Body of pancreas (tissue), 4 donors: ENCODE data around the gene C4orf51. TPM values are rescaled to one million over a fixed set of nuclear protein-coding genes. Genes with fewer than 3 reads are reported as not detected.

Source experiments
- ATAC-seq: fragments of 150-250 bp; one replicate; pipeline ENCODE4 v1.9.1; 2016
- DNase-seq, 4 donors: peaks; one replicate each; pipeline ENCODE4 v3.0.0-alpha.2; 2019
- H3K27ac ChIP-seq, 4 donors: fragments of 200-600 bp; sonication (generic); 1 replicate in 3 of 4; 2 replicates in 1 of 4; pipeline versions ENCODE4 v1.5.1 to v1.6.1; 2016 to 2019; ENCODE audit warnings: mild to moderate bottlenecking in 1 of 4, mixed read lengths in 1 of 4, moderate library complexity in 1 of 4
- H3K27me3 ChIP-seq, 2 donors: fragments of 200-600 bp; sonication (generic); one replicate each; pipeline ENCODE4 v1.6.0; 2016; ENCODE audit warnings: mild to moderate bottlenecking in 1 of 2
- H3K36me3 ChIP-seq, 2 donors: fragments of 200-600 bp; sonication (generic); replicated peaks in 1 of 2; 2 replicates each; pipeline ENCODE4 v1.5.1; 2016; ENCODE audit warnings: low read depth in 2 of 2; ENCODE audit not compliant: insufficient read depth in 1 of 2
- H3K4me1 ChIP-seq: fragments of 200-600 bp; sonication (generic); one replicate; pipeline ENCODE4 v1.6.0; 2016
- H3K4me3 ChIP-seq, 2 donors: fragments of 200-600 bp; sonication (generic); 1 replicate in 1 of 2; 2 replicates in 1 of 2; pipeline ENCODE4 v1.5.1; 2016 to 2019
- H3K9me3 ChIP-seq, 3 donors: fragments of 200-600 bp; sonication (generic); 1 replicate in 2 of 3; 2 replicates in 1 of 3; pipeline ENCODE4 v1.5.1; 2016
- POLR2A ChIP-seq, 3 donors: fragments of 450-650 bp; IDR thresholded peaks; one replicate each; pipeline ENCODE4 v1.6.1; 2016; ENCODE audit warnings: antibody characterized with exemption in 3 of 3, mild to moderate bottlenecking in 2 of 3
- WGBS, 2 donors: methylation state at CpG; one replicate each; pipeline ENCODE4 v1.1.5; 2017; 5-methylcytosine and 5-hydroxymethylcytosine counted together
- intact Hi-C: fragments of 100-400 bp; cut with DNase I; formaldehyde crosslinking; loops from one replicate; pipeline ENCODE4 v1.15.1; 2023
- total RNA-seq, 2 donors: library from RNA; depleted of rRNA; stranded (reverse); fragments of >200 nt; gene quantifications; one replicate each; pipeline ENCODE4 v1.1.0, GENCODE V29; 2016
- TF ChIP-seq, protein P1 (sequence below), 7 experiments: fragments of 450-650 bp in 4 of 7; fragments of 200-600 bp in 3 of 7; sonication (generic) in 3 of 7; IDR thresholded peaks; one replicate each; pipeline ENCODE4 v1.5.1; 2016 to 2019; ENCODE audit warnings: antibody characterized with exemption in 7 of 7

Gene C4orf51
- total RNA-seq, 2 donors from 2014 or later = not detected

GRCh38 chr4:145709843-145710242 is 29.9 kb downstream of the C4orf51 start:
- no peak for DNase-seq
- no peak overlapping the region for H3K27ac ChIP-seq
- intact Hi-C loops = no loop called here

DNA sequence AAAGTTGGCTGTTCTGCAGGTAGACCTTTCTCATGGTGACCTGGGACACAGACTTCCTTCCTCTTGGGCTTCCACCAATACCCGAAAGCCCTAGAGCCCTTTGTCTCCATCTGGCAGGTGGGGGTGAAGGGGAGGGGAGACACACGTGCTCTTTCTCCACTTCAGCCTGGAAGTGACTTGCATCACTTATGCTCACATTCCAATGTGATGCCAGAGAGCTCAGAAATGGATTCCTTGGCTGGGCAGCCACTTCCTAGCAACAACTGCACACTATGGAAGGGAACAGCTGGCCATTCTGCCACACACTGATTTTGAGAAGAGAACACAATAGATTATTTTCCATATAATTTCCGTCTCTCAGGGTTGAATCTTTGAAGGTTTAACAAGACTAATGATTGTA is 36.3 kb downstream of the C4orf51 start:
- Histone ChIP-seq H3K4me1 (peaks cover under 1% of the 10 kb centered on the region), H3K9me3 (no peaks in the 10 kb centered on the region), H3K27ac (no peak overlapping the region), H3K36me3 (no peaks in the 10 kb centered on the region), H3K27me3 (no peaks in the 10 kb centered on the region), H3K4me3 (no peak overlapping the region)
- intact Hi-C loops = no loop called here
- no peak for TF ChIP-seq POLR2A (IDR thresholded peaks at IDR 0.05)
- TF ChIP-seq, protein P1, sequence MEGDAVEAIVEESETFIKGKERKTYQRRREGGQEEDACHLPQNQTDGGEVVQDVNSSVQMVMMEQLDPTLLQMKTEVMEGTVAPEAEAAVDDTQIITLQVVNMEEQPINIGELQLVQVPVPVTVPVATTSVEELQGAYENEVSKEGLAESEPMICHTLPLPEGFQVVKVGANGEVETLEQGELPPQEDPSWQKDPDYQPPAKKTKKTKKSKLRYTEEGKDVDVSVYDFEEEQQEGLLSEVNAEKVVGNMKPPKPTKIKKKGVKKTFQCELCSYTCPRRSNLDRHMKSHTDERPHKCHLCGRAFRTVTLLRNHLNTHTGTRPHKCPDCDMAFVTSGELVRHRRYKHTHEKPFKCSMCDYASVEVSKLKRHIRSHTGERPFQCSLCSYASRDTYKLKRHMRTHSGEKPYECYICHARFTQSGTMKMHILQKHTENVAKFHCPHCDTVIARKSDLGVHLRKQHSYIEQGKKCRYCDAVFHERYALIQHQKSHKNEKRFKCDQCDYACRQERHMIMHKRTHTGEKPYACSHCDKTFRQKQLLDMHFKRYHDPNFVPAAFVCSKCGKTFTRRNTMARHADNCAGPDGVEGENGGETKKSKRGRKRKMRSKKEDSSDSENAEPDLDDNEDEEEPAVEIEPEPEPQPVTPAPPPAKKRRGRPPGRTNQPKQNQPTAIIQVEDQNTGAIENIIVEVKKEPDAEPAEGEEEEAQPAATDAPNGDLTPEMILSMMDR (IDR thresholded peaks at IDR 0.05) = no peak
- ATAC-seq (no peak), DNase-seq (no peak)
- 62 to 76% methylated on average over 3 of the region's 3 CpGs for WGBS, 2 donors

More at GRCh38 chr4:145709843-145710242, 29.9 kb downstream of the C4orf51 start:
- no peaks in the 10 kb centered on the region for H3K36me3 ChIP-seq
- TF ChIP-seq POLR2A (IDR thresholded peaks at IDR 0.05) = no peak
- TF ChIP-seq, protein P1 (IDR thresholded peaks at IDR 0.05) = no peak
- ATAC-seq = no peak
- H3K4me1 ChIP-seq = no peaks in the 10 kb centered on the region
- 73 to 89% methylated on average over 3 of the region's 3 CpGs for WGBS, 2 donors
- no peak overlapping the region for H3K4me3 ChIP-seq
- no peaks in the 10 kb centered on the region for H3K9me3 ChIP-seq
- no peaks in the 10 kb centered on the region for H3K27me3 ChIP-seq

DNA sequence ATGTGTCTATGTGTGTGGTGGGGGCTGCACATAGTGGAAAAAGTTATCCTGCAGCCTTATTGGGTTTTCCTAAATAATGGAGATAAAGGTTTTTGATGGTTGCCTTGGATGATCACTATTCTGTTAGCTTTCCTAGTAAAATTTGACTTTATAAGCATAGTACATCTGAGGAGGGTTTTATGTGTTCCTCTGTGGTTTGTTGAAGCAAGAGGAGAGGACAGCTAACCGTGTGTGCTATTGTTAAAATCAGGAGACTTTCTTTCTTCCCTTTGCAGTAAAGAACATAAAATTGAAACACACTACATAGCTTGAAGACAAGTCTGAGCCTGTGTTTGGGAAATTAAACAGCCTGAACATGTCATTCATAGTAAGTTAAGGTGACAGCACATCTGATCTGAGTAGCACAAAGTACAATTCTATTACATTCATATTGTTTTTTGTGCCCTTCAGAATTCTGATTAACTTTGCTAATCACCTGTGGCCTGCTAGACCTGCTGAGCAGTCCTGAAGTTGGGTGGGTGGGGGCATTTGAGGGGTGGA is 36.8 kb downstream of the C4orf51 start:
- H3K4me3 ChIP-seq = no peak overlapping the region
- TF ChIP-seq, protein P1 (IDR thresholded peaks at IDR 0.05) = no peak
- TF ChIP-seq POLR2A (IDR thresholded peaks at IDR 0.05) = no peak
- no peaks in the 10 kb centered on the region for H3K36me3 ChIP-seq
- peaks cover 3% of the 10 kb centered on the region for H3K4me1 ChIP-seq
- H3K27me3 ChIP-seq = no peaks in the 10 kb centered on the region
- intact Hi-C loops = no loop called here
- ATAC-seq = no peak
- WGBS, 2 donors = 72 to 92% methylated on average over 1 of the region's 1 CpG
- H3K27ac ChIP-seq = no peak overlapping the region
- no peak for DNase-seq
- H3K9me3 ChIP-seq = no peaks in the 10 kb centered on the region

- intact Hi-C loops = no loop called here
- peaks cover 11% of the 10 kb centered on the region for H3K4me1 ChIP-seq
- TF ChIP-seq POLR2A (IDR thresholded peaks at IDR 0.05) = no peak
- TF ChIP-seq, protein P1 (IDR thresholded peaks at IDR 0.05) = no peak
- ATAC-seq (no peak), DNase-seq (no peak)
- 59 to 80% methylated on average over 9 to 10 of the region's 10 CpGs for WGBS, 2 donors
- H3K36me3 ChIP-seq = no peaks in the 10 kb centered on the region
- H3K4me3 ChIP-seq = no peak overlapping the region
- no peaks in the 10 kb centered on the region for H3K9me3 ChIP-seq
- H3K27ac ChIP-seq = no peak overlapping the region
- no peaks in the 10 kb centered on the region for H3K27me3 ChIP-seq
These were observed 40.0 kb downstream of the C4orf51 start for GRCh38 chr4:145719752-145720624.
